AG10803 (cell line): Measurements from ENCODE around the gene SLC29A2.

ENCODE experiments used
- DNase-seq: peaks from one replicate; pipeline ENCODE4 v3.0.0; 2010; ENCODE audit warnings: low read depth
- H3K4me3 ChIP-seq: 2 replicates; pipeline ENCODE4 v1.5.1; 2011; ENCODE audit warnings: mild to moderate bottlenecking, low read length, control low read depth
- TF ChIP-seq, protein P1 (sequence below): conservative IDR thresholded peaks from 2 replicates; pipeline ENCODE4 v1.5.1; 2011; ENCODE audit warnings: mild to moderate bottlenecking, low read length, control low read depth, inconsistent platforms

The SLC29A2 gene

DNA sequence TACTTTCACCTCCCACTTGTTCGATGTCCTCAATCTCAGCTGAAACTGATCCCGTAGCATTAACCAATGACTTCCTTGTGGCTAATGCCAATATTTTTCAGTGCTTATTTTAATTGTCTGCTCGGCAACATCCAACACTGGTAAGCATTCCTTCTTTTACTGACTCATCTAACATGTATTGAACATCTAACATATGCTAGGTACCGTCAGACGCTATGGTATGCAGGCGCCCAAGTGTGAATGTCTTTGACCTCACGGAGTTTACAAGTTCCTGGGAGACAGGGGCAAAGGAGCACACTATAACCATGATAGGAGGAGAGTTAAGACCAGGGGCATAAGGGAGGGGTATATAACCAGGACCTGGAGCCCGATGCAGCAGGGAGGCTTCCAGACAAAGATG lies 28.4 kb downstream of the SLC29A2 start:
- TF ChIP-seq, protein P1, sequence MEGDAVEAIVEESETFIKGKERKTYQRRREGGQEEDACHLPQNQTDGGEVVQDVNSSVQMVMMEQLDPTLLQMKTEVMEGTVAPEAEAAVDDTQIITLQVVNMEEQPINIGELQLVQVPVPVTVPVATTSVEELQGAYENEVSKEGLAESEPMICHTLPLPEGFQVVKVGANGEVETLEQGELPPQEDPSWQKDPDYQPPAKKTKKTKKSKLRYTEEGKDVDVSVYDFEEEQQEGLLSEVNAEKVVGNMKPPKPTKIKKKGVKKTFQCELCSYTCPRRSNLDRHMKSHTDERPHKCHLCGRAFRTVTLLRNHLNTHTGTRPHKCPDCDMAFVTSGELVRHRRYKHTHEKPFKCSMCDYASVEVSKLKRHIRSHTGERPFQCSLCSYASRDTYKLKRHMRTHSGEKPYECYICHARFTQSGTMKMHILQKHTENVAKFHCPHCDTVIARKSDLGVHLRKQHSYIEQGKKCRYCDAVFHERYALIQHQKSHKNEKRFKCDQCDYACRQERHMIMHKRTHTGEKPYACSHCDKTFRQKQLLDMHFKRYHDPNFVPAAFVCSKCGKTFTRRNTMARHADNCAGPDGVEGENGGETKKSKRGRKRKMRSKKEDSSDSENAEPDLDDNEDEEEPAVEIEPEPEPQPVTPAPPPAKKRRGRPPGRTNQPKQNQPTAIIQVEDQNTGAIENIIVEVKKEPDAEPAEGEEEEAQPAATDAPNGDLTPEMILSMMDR: no peak
- H3K4me3 ChIP-seq: no peak overlapping the region
- no peak for DNase-seq

DNA sequence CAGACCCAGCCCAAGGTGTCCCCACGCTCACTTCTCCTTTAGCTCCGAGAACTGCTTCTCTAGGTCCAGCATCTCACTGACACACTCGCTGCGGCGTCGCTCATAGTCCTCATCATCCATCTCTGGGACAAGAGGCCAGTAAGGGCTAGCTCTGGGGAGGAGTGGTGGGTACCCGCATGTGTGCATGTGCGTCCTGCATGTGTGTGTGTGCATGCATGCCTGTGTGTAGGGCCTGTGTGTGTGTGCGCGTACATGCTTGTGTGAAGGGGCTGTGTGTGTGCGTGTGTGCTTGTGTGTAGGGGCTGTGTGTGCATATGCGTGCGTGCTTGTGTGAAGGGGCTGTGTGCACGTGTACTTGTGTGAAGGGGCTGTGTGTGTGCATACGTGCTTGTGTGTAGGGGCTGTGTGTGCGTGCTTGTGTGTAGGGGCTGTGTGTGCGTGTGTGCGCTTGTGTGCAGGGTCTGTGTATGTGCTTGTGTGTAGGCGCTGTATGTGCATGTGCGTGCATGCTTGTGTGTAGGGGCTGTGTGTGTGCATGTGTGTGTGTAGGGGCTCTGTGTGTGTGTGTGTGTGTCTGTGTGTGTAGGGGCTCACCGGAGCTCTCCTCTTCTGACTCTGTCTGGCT lies 29.9 kb downstream of the SLC29A2 start:
- DNase-seq: no peak
- no peak overlapping the region for H3K4me3 ChIP-seq
- TF ChIP-seq, protein P1: no peak

DNA sequence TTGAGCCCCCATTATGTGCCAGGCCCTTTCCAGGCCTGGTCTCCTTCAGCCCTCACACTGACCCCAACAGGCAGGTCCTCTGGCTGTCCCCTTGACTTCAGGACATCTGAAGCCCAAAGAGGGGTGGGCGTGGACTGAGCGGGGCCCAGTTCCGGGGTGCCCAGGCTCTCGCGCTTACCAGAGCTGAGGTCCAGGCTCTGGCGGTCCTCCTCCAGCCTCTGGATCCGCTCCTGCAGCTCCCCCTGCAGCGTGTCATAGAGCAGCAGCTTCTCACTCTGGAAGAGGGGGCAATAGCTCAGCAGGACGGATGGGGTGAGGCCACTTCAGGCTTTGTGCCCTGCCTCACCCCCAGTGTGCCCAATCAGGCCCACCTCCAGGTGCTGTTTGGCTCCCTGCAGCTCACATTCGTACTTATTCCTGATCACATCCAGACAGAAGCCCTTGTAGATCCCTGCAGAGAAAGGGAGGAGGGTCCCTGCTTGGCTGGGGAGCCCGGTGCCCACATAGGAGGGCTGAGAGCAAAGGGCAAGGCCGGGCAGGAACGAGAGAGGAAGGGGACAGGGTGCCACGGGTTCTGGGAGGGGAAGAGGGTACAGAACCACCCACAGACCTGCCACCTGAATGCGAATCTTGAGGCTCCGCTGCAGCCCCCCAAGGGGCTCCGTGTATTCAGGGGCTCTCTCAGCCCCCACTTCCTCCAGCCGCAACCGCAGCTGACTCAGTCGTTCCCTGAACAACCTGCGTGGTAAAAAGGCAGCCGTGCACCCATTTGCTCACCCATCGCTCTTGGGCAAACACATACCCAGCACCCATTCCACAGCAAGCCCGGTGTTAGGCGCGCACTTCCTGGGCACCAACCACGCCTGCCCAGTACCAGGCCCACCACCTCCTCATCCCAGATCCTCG lies 30.7 kb downstream of the SLC29A2 start:
- no peak for DNase-seq
- TF ChIP-seq, protein P1: no peak
- H3K4me3 ChIP-seq: no peak overlapping the region

DNA sequence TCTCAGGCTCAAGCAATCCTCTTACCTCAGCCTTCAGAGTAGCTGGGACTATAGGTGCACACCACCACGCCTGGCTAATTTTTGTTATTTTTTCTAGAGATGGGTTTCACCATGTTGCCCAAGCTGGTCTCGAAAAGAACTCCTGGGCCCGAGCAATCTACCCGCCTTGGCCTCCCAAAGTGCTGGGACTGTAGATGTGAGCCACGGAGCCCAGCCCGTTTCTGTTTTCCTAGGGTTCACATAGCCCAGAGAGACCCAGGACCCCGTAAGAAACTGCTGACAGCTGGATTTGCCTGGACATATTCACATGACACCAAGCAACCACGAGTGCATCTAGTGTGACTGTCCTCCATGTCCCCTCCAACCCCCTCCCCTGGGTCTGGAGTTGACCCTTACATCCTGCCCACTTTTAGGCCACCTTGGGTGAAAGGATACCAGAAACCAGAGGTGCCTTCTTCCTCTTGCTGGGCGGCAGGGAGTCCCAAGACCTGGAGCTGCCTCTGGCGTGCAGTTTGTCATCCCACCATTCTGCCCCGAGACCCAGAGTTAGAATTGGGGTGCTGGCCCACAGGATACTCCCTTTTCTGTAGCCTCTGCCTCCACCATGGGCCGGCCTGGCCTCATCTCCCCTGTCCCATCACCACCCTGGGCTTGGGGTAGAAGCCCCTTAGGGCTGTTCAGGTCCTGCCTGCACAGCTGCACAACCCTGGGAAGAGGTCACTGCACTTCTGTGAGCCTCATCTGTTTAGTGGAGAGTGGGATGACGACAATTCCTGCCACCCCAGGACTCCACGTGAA lies 31.7 kb downstream of the SLC29A2 start:
- no peak for DNase-seq
- no peak overlapping the region for H3K4me3 ChIP-seq
- TF ChIP-seq, protein P1: no peak

DNA sequence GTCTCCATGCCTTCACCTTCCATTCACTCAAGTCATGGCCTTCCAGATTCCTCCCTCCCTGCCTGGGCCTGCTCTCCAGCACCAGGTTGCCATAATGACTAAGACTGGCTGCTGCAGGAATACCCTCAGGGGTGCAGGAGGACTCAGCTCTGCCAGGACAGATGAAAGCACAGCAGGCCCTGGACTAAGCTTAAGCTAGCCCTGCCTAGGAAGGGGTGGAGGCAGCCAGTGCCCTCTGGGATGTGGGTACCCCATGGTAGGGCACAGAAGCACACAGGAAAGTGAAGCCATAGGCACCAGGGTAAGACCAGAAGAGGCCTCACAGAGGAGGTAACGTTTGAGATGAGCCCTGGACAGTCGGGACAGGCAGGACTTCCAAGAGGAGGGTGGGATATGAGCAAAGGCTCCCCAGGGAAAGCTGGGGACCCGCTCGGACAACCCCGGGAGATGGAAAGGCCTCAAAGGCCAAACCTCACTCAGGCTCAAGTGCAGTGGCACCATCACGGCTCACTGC lies 32.3 kb downstream of the SLC29A2 start:
- H3K4me3 ChIP-seq: no peak overlapping the region
- TF ChIP-seq, protein P1: no peak
- no peak for DNase-seq

DNA sequence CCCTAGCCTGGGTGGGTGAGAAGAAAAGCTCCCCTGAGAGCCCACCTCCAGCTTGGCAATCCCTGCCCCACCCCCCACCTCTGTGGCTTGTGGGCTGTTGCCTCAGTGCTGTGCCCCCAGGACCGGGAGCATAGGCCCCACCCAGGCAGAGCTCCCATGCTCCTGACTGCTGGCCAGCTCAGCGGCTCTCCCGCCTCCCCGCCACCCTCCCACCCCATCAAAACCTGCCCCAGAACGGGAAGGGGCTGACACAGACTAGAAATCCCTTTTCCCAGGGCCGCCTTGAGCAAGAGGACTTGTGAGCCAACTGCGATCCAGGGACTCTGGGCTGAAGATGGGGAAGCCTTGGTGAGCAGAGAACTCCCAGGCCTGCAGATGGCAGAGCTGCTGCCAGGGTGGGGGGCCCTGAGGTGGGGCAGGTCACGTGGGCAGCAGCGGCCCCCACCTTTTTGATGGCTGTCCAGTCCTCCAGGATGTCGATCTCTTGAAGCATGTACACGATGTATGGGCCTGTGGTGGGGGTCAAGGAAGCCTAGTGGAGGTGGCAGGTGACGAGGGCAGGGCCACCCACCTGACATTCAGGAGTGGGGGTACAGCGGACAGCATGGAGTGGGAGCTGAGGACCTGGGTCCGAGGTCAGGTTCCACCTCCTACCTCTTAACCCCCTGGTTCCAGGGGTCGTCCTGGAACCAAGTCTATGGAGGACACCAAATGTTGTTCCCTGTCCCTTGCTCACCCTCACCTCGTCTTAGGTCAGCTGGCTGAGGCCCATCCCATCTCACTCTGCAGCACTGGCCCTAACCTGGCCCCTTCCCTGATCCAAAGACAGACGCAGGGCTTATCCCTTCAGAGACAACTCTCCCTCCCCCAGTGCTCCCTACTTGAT lies 33.0 kb downstream of the SLC29A2 start:
- no peak overlapping the region for H3K4me3 ChIP-seq
- DNase-seq: no peak
- TF ChIP-seq, protein P1: no peak
